HepG2 (cell line): ENCODE measurements around the gene TMEM253. TPM values are rescaled to one million over a fixed set of nuclear protein-coding genes. Genes with fewer than 3 reads are reported as not detected.

Experiments used
- BCL6 ChIP-seq: IDR thresholded peaks from 2 replicates; pipeline ENCODE4 v1.6.1; 2016; ENCODE audit warnings: missing genetic modification reagents, missing compliant biosample characterization
- KMT2A ChIP-seq: sonication (generic); formaldehyde crosslinking; IDR thresholded peaks from 2 replicates; pipeline ENCODE4 v1.4.0; 2020; ENCODE audit warnings: missing genetic modification reagents
- MED8 ChIP-seq: sonication (generic); formaldehyde crosslinking; IDR thresholded peaks from 2 replicates; pipeline ENCODE4 v1.8.1; 2023; ENCODE audit warnings: mild to moderate bottlenecking, missing genetic modification reagents; ENCODE audit not compliant: insufficient replicate concordance
- NFATC3 ChIP-seq: sonication (generic); formaldehyde crosslinking; IDR thresholded peaks from 2 replicates; pipeline ENCODE4 v1.5.1; 2020; ENCODE audit warnings: mild to moderate bottlenecking, missing genetic modification reagents
- NR2F6 ChIP-seq, 2 experiments: IDR thresholded peaks; 2 replicates each; pipeline ENCODE4 v1.6.1; 2016; ENCODE audit warnings: antibody characterized with exemption in 1 of 2, mild to moderate bottlenecking in 1 of 2
- RARA ChIP-seq: IDR thresholded peaks from 2 replicates; pipeline ENCODE4 v1.6.1; 2016; ENCODE audit warnings: missing genetic modification reagents, missing compliant biosample characterization
- RBM39 ChIP-seq: fragments of 200-400 bp; formaldehyde crosslinking; IDR thresholded peaks from one replicate; pipeline ENCODE4 v1.6.1; 2018; ENCODE audit warnings: antibody characterized with exemption, mild to moderate bottlenecking, low read depth, low read length; ENCODE audit not compliant: poor library complexity, severe bottlenecking
- SIN3A ChIP-seq: IDR thresholded peaks from 2 replicates; pipeline ENCODE4 v1.6.1; 2011; ENCODE audit warnings: low read depth, mild to moderate bottlenecking, control low read depth, low read length, borderline replicate concordance
- ZFP36L2 ChIP-seq: sonication (generic); formaldehyde crosslinking; IDR thresholded peaks from 2 replicates; pipeline ENCODE4 v1.4.0; 2020; ENCODE audit warnings: missing genetic modification reagents
- ZNF3 ChIP-seq: IDR thresholded peaks from 2 replicates; pipeline ENCODE4 v1.7.0; 2017; ENCODE audit warnings: inconsistent platforms
- ZNF350 ChIP-seq: sonication (generic); formaldehyde crosslinking; IDR thresholded peaks from 2 replicates; pipeline ENCODE4 v1.4.0; 2020; ENCODE audit warnings: mild to moderate bottlenecking, low read depth, missing genetic modification reagents, borderline replicate concordance
- ZNF430 ChIP-seq: sonication (generic); formaldehyde crosslinking; IDR thresholded peaks from 2 replicates; pipeline ENCODE4 v1.9.0; 2021; ENCODE audit warnings: mild to moderate bottlenecking, missing genetic modification reagents
- ZNF547 ChIP-seq: sonication (generic); formaldehyde crosslinking; IDR thresholded peaks from 2 replicates; pipeline ENCODE4 v1.5.1; 2020; ENCODE audit warnings: mild to moderate bottlenecking, missing genetic modification reagents
- ZNF562 ChIP-seq: sonication (generic); formaldehyde crosslinking; IDR thresholded peaks from 2 replicates; pipeline ENCODE4 v1.8.0; 2022; ENCODE audit warnings: missing genetic modification reagents, borderline replicate concordance
- ZNF777 ChIP-seq: sonication (generic); formaldehyde crosslinking; IDR thresholded peaks from 2 replicates; pipeline ENCODE4 v1.4.0; 2020; ENCODE audit warnings: missing genetic modification reagents
- ZSCAN12 ChIP-seq: sonication (generic); formaldehyde crosslinking; IDR thresholded peaks from 2 replicates; pipeline ENCODE4 v1.9.0; 2021; ENCODE audit warnings: mild to moderate bottlenecking, missing genetic modification reagents
- polyA plus RNA-seq, 8 experiments: library from polyadenylated mRNA; depleted of rRNA in 3 of 8; stranded (reverse) in 7 of 8; unstranded in 1 of 8; fragments of >200 nt; fragmentation: Illumina TruSeq in 4 of 8; extraction: Trizol in 4 of 8; gene quantifications; 2 replicates each; pipeline versions ENCODE4 v1.2.1 to v1.2.3, GENCODE V29; 2011 to 2016; ENCODE audit warnings: low read depth in 4 of 8, missing spikeins in 1 of 8, mixed read lengths in 1 of 8; ENCODE audit not compliant: insufficient read depth in 1 of 8
- total RNA-seq, 5 experiments: library from RNA; depleted of rRNA; stranded (reverse); fragments of >200 nt; fragmentation: Illumina TruSeq; extraction: Trizol; gene quantifications; 2 replicates each; pipeline ENCODE4 v1.2.3, GENCODE V29; 2016; ENCODE audit warnings: low read depth in 1 of 5
- TF ChIP-seq, protein P1 (sequence below): sonication (generic); formaldehyde crosslinking; IDR thresholded peaks from 2 replicates; pipeline ENCODE4 v1.4.0; 2020; ENCODE audit warnings: mild to moderate bottlenecking, missing genetic modification reagents, borderline replicate concordance
- TF ChIP-seq, protein P2 (sequence below): IDR thresholded peaks from 2 replicates; pipeline ENCODE4 v1.6.1; 2018; ENCODE audit warnings: missing genetic modification reagents, mild to moderate bottlenecking, missing compliant biosample characterization

TMEM253 gene
- total and polyA plus RNA-seq, 2 of the 13 experiments (the other 11 are each of a cell fraction or from before 2014, with no cell fraction given), result 0.29 to 0.45 TPM

DNA sequence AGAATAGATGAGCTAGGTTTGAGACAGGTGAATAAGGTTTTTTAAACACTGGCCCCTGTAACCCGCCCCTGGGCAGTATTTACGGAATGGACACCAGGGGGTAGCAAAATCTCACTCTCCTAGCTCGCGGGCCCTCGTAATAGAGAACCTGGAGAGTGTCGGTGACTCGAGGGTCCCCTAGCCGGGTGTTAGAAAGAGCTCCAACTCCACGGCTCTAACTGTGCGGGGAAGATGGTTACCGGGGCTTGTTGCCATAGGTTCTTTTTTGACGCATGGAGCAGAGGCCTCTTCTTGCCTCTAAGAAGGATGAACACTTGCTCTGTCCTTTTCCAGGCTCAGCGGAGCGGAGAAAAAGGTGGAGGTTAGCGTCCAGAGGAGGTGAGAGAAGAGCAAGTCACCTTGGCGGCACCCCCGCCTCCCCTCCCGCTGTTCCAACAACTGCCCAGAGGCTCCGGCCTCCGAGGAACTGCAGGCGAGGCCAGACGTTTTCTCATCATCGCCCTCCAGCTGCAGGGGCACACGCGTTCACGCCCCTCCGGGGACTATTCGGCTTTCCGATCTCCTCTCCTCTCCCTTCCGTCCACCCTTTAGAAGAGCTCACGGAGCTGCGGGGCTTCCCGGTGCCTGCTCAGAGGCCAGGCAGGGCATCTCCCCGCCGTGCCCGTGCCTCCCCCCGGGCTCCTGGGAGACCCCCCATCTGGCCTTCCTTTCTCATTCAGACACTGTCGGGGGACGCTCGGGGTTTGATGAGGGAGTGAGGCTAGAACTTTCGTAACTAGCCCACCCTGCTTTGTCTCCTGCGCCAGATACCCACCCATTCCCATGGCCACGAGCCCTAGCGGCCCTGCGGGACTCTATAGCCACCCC, 32.1 kb upstream of the TMEM253 start (continued):
- TF ChIP-seq, protein P1, sequence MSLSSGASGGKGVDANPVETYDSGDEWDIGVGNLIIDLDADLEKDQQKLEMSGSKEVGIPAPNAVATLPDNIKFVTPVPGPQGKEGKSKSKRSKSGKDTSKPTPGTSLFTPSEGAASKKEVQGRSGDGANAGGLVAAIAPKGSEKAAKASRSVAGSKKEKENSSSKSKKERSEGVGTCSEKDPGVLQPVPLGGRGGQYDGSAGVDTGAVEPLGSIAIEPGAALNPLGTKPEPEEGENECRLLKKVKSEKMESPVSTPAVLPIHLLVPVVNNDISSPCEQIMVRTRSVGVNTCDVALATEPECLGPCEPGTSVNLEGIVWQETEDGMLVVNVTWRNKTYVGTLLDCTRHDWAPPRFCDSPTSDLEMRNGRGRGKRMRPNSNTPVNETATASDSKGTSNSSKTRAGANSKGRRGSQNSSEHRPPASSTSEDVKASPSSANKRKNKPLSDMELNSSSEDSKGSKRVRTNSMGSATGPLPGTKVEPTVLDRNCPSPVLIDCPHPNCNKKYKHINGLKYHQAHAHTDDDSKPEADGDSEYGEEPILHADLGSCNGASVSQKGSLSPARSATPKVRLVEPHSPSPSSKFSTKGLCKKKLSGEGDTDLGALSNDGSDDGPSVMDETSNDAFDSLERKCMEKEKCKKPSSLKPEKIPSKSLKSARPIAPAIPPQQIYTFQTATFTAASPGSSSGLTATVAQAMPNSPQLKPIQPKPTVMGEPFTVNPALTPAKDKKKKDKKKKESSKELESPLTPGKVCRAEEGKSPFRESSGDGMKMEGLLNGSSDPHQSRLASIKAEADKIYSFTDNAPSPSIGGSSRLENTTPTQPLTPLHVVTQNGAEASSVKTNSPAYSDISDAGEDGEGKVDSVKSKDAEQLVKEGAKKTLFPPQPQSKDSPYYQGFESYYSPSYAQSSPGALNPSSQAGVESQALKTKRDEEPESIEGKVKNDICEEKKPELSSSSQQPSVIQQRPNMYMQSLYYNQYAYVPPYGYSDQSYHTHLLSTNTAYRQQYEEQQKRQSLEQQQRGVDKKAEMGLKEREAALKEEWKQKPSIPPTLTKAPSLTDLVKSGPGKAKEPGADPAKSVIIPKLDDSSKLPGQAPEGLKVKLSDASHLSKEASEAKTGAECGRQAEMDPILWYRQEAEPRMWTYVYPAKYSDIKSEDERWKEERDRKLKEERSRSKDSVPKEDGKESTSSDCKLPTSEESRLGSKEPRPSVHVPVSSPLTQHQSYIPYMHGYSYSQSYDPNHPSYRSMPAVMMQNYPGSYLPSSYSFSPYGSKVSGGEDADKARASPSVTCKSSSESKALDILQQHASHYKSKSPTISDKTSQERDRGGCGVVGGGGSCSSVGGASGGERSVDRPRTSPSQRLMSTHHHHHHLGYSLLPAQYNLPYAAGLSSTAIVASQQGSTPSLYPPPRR (CRISPR knock-in tag), result peak; percentile 48; the same call in 1 of the 2 replicates
- peak; percentile 28; the same call in 1 of the 2 replicates for TF ChIP-seq RARA
- TF ChIP-seq KMT2A (CRISPR knock-in tag), result 0 out of 2 replicates have a peak, but pooled peaks have one; percentile 55
- peak; percentile 24; the same call in 1 of the 2 replicates for TF ChIP-seq BCL6
- no peak for TF ChIP-seq MED8 (CRISPR knock-in tag)
- TF ChIP-seq SIN3A, result 0 out of 2 replicates have a peak, but pooled peaks have one; percentile 4
- TF ChIP-seq ZNF547 (CRISPR knock-in tag), result peak; percentile 71; the same call in 1 of the 2 replicates
- TF ChIP-seq NFATC3 (CRISPR knock-in tag), result 0 out of 2 replicates have a peak, but pooled peaks have one; percentile 42
- TF ChIP-seq ZNF562, result no peak
- peak; percentile 56; the same call in 1 of the 2 replicates for TF ChIP-seq ZNF777
- no peak for TF ChIP-seq RBM39
- no peak for TF ChIP-seq NR2F6 (IDR thresholded peaks at IDR 0.05)
- peak; percentile 57 for TF ChIP-seq NR2F6 (CRISPR knock-in tag; IDR thresholded peaks at IDR 0.05)
- TF ChIP-seq ZNF430 (CRISPR knock-in tag), result peak; percentile 45; the same call in 1 of the 2 replicates
- TF ChIP-seq ZNF350 (CRISPR knock-in tag), result peak; percentile 41; the same call in 1 of the 2 replicates
- TF ChIP-seq ZFP36L2 (CRISPR knock-in tag), result no peak
- peak; percentile 34; the same call in 1 of the 2 replicates for TF ChIP-seq ZNF3
- TF ChIP-seq, protein P2, sequence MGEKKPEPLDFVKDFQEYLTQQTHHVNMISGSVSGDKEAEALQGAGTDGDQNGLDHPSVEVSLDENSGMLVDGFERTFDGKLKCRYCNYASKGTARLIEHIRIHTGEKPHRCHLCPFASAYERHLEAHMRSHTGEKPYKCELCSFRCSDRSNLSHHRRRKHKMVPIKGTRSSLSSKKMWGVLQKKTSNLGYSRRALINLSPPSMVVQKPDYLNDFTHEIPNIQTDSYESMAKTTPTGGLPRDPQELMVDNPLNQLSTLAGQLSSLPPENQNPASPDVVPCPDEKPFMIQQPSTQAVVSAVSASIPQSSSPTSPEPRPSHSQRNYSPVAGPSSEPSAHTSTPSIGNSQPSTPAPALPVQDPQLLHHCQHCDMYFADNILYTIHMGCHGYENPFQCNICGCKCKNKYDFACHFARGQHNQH, result peak; percentile 41; the same call in 1 of the 2 replicates
- TF ChIP-seq ZSCAN12 (CRISPR knock-in tag), result no peak
